Aorta (tissue), 5 donors: Measurements from ENCODE around the gene ZSWIM4. TPM values are rescaled to one million over a fixed set of nuclear protein-coding genes. Genes with fewer than 3 reads are reported as not detected.

Experiments
- ATAC-seq: fragments of 200-7000 bp; cut with Tn5 transposase; one replicate; pipeline ENCODE4 v1.9.1; 2022; ENCODE audit warnings: moderate library complexity; ENCODE audit not compliant: low FRiP score
- DNase-seq, 2 donors: peaks; one replicate each; pipeline ENCODE4 v3.0.0-alpha.2; 2020
- H3K27ac ChIP-seq, 2 donors: one replicate each; pipeline ENCODE4 v1.5.1; 2013; ENCODE audit warnings: low read length in 2 of 2, mild to moderate bottlenecking in 2 of 2, moderate library complexity in 2 of 2, control low read depth in 1 of 2, inconsistent platforms in 1 of 2, low read depth in 1 of 2
- H3K27me3 ChIP-seq, 2 donors: one replicate each; pipeline ENCODE4 v1.6.1; 2013; ENCODE audit warnings: control low read depth in 1 of 2, low read length in 1 of 2, mild to moderate bottlenecking in 1 of 2, moderate library complexity in 1 of 2; ENCODE audit not compliant: insufficient read depth in 2 of 2, control insufficient read depth in 1 of 2
- H3K36me3 ChIP-seq, 2 donors: one replicate each; pipeline ENCODE4 v1.6.1; 2013; ENCODE audit warnings: control low read depth in 1 of 2, low read length in 1 of 2, mild to moderate bottlenecking in 1 of 2; ENCODE audit not compliant: insufficient read depth in 2 of 2, control insufficient read depth in 1 of 2
- H3K4me1 ChIP-seq, 2 donors: one replicate each; pipeline ENCODE4 v1.6.1; 2013; ENCODE audit warnings: low read length in 2 of 2, control low read depth in 1 of 2, mild to moderate bottlenecking in 1 of 2, moderate library complexity in 1 of 2; ENCODE audit not compliant: insufficient read depth in 2 of 2, control insufficient read depth in 1 of 2
- H3K4me3 ChIP-seq, 2 donors: one replicate each; pipeline ENCODE4 v1.5.1; 2013; ENCODE audit warnings: low read length in 2 of 2, control low read depth in 1 of 2, mild to moderate bottlenecking in 1 of 2
- H3K9me3 ChIP-seq: one replicate; pipeline ENCODE4 v1.6.1; 2013; ENCODE audit warnings: mild to moderate bottlenecking, low read length; ENCODE audit not compliant: control insufficient read depth
- WGBS, 2 donors: extraction: QIAGEN DNeasy Blood & Tissue Kit; methylation state at CpG; one replicate each; pipeline ENCODE4 v1.1.7; 2013; 5-methylcytosine and 5-hydroxymethylcytosine counted together
- intact Hi-C, 2 donors: fragments of 100-400 bp; cut with DNase I; formaldehyde crosslinking; loops; one replicate each; pipeline versions ENCODE4 v1.14.2 to v1.15.0; 2022
- polyA plus RNA-seq, 2 donors: library from polyadenylated mRNA; stranded (reverse); fragments of 200-250 nt; gene quantifications; one replicate each; pipeline ENCODE4 v1.2.3, GENCODE V29; 2013
- total RNA-seq, 2 donors: library from RNA; stranded (reverse); fragmentation: NEBNext Ultra II Directional; extraction: Animal tissue kit (Norgen Biotek cat#: 25700); gene quantifications; one replicate each; pipeline ENCODE4 v1.2.1, GENCODE V29; 2021
- donor health status: healthy with polysubstance abuse.
- donor health status: Bipolar disorder and iron deficiency.
- donor health status: DM: no; HTN: no; CAD: no.
- donor health status: DM: no; HTN: no; CAD: no.
- donor health status: DM: yes; HTN: yes; CAD: no.

ZSWIM4 gene
- total and polyA plus RNA-seq, 4 donors, result 2.5 to 12.1 (median 7.1) TPM

- intact Hi-C loops, result no loop called here
- 84 to 96% methylated on average over 8 of the region's 8 CpGs for WGBS, 2 donors
Measured at GRCh38 chr19:13761423-13761822, 33.8 kb upstream of the ZSWIM4 start.

GRCh38 chr19:13762635-13763235 is 32.5 kb upstream of the ZSWIM4 start:
- no peak overlapping the region for H3K4me3 ChIP-seq
- no peak overlapping the region for H3K27ac ChIP-seq
- peaks cover 0 to 12% of the 10 kb centered on the region in 2 donors for H3K36me3 ChIP-seq
- ATAC-seq (no peak), DNase-seq (no peak)
- H3K4me1 ChIP-seq, result no peaks in the 10 kb centered on the region
- no peaks in the 10 kb centered on the region for H3K9me3 ChIP-seq
- intact Hi-C loops, result no loop called here
- WGBS, 2 donors, result 88 to 89% methylated on average over 42 of the region's 42 CpGs
- H3K27me3 ChIP-seq, result no peaks in the 10 kb centered on the region

More at GRCh38 chr19:13761423-13761822, 33.8 kb upstream of the ZSWIM4 start:
- ATAC-seq (no peak), DNase-seq (no peak)
- Histone ChIP-seq H3K4me1 (no peaks in the 10 kb centered on the region), H3K36me3 (peaks cover 0 to 13% of the 10 kb centered on the region in 2 donors), H3K27me3 (no peaks in the 10 kb centered on the region), H3K4me3 (no peak overlapping the region), H3K27ac (no peak overlapping the region), H3K9me3 (no peaks in the 10 kb centered on the region)

GRCh38 chr19:13763265-13763664 is 32.0 kb upstream of the ZSWIM4 start:
- Histone ChIP-seq H3K4me1 (no peaks in the 10 kb centered on the region), H3K27ac (no peak overlapping the region), H3K9me3 (no peaks in the 10 kb centered on the region), H3K4me3 (no peak overlapping the region), H3K27me3 (no peaks in the 10 kb centered on the region), H3K36me3 (peaks cover 0 to 12% of the 10 kb centered on the region in 2 donors)
- ATAC-seq (no peak), DNase-seq (no peak)
- intact Hi-C loops, result no loop called here
- 80 to 90% methylated on average over 3 of the region's 3 CpGs for WGBS, 2 donors

- intact Hi-C loops, result no loop called here
- DNase-seq (peak; percentile 84 to 94), ATAC-seq (peak; percentile 91)
- H3K27me3 ChIP-seq, result no peaks in the 10 kb centered on the region
- peak within 1 kb of the TSS in 1 of 2 donors; percentile 19 for H3K27ac ChIP-seq
- H3K4me3 ChIP-seq, result peak within 1 kb of the TSS; percentile 66 to 78
- 0 to 15% methylated on average over 40 to 67 of the region's 67 CpGs for WGBS, 2 donors
- H3K4me1 ChIP-seq, result no peaks in the 10 kb centered on the region
- H3K9me3 ChIP-seq, result no peaks in the 10 kb centered on the region
- H3K36me3 ChIP-seq, result peaks cover 0 to 6% of the 10 kb centered on the region in 2 donors
Measured at GRCh38 chr19:13764101-13764807, 31.0 kb upstream of the ZSWIM4 start, which contains the start of gene MRI1. TSS of gene MRI1 (plus strand) at chr19:13764522. CDS start at chr19:13764589, 67 bp downstream.

- Histone ChIP-seq H3K36me3 (peaks cover 0 to 6% of the 10 kb centered on the region in 2 donors), H3K27me3 (no peaks in the 10 kb centered on the region), H3K4me1 (no peaks in the 10 kb centered on the region), H3K4me3 (peak overlapping the region; percentile 66 to 78), H3K9me3 (no peaks in the 10 kb centered on the region), H3K27ac (peak overlapping the region in 1 of 2 donors; percentile 13)
- DNase-seq (peak in 1 of 2 donors; percentile 84), ATAC-seq (peak; percentile 47)
- intact Hi-C loops, result no loop called here
- 1 to 3% methylated on average over 41 to 48 of the region's 48 CpGs for WGBS, 2 donors
Measured at GRCh38 chr19:13764821-13765394, 30.3 kb upstream of the ZSWIM4 start.

- no peaks in the 10 kb centered on the region for H3K27me3 ChIP-seq
- H3K4me1 ChIP-seq, result no peaks in the 10 kb centered on the region
- no peaks in the 10 kb centered on the region for H3K9me3 ChIP-seq
- H3K36me3 ChIP-seq, result peaks cover 0 to 6% of the 10 kb centered on the region in 2 donors
- intact Hi-C loops, result no loop called here
- DNase-seq (no peak), ATAC-seq (no peak)
- 39 to 64% methylated on average over 19 of the region's 19 CpGs for WGBS, 2 donors
- peak overlapping the region in 1 of 2 donors; percentile 66 for H3K4me3 ChIP-seq
- H3K27ac ChIP-seq, result no peak overlapping the region
Measured at GRCh38 chr19:13765395-13766094, 29.7 kb upstream of the ZSWIM4 start.

- Histone ChIP-seq H3K9me3 (no peaks in the 10 kb centered on the region), H3K4me1 (no peaks in the 10 kb centered on the region), H3K36me3 (peaks cover 0 to 6% of the 10 kb centered on the region in 2 donors), H3K27me3 (no peaks in the 10 kb centered on the region), H3K4me3 (no peak overlapping the region), H3K27ac (no peak overlapping the region)
- 87 to 97% methylated on average over 3 of the region's 3 CpGs for WGBS, 2 donors
- DNase-seq (no peak), ATAC-seq (no peak)
- intact Hi-C loops, result no loop called here
Measured at GRCh38 chr19:13766095-13766481, 29.2 kb upstream of the ZSWIM4 start.

- no peak overlapping the region for H3K4me3 ChIP-seq
- intact Hi-C loops, result no loop called here
- no peaks in the 10 kb centered on the region for H3K9me3 ChIP-seq
- no peaks in the 10 kb centered on the region for H3K4me1 ChIP-seq
- 89 to 90% methylated on average over 19 of the region's 19 CpGs for WGBS, 2 donors
- no peaks in the 10 kb centered on the region for H3K36me3 ChIP-seq
- no peak for DNase-seq
- H3K27me3 ChIP-seq, result no peaks in the 10 kb centered on the region
- H3K27ac ChIP-seq, result no peak overlapping the region
- ATAC-seq, result no peak
Measured at GRCh38 chr19:13768510-13768909, 26.7 kb upstream of the ZSWIM4 start.
